Esophagus muscularis mucosa (tissue), 4 donors: ENCODE measurements around the gene HRNR.

Source experiments
- EP300 ChIP-seq: sonication (generic); formaldehyde crosslinking; IDR thresholded peaks from one replicate; pipeline ENCODE4 v1.6.1; 2017; ENCODE audit warnings: antibody characterized with exemption
- POLR2A ChIP-seq: fragments of 450-650 bp; IDR thresholded peaks from one replicate; pipeline ENCODE4 v1.6.1; 2017; ENCODE audit warnings: antibody characterized with exemption, moderate library complexity, mild to moderate bottlenecking, low read depth
- TF ChIP-seq, protein P1 (sequence below), 3 experiments: fragments of 200-600 bp in 2 of 3; fragments of 450-650 bp in 1 of 3; sonication (generic) in 2 of 3; IDR thresholded peaks; one replicate each; pipeline ENCODE4 v1.5.1; 2017 to 2019; ENCODE audit warnings: antibody characterized with exemption in 3 of 3, mild to moderate bottlenecking in 2 of 3, moderate library complexity in 1 of 3

DNA sequence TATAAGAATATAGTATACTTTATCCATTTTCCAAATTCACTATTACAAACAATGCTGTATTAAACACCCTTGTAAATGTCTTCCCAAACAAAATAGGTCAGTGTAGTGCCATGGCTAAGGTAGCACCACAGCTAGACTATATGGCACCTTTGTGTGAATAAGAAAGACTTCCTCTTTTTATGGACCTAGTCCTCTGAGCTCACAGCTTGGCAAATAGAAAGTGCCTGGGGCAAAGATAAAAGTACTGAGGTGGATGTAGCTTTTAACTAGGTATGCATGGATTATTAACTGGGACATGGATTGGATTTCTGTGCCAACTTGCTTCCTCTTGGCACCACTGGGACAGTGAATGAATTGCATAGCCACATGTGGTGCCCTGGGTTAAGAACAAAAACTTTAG, 25.0 kb downstream of the HRNR start:
- TF ChIP-seq, protein P1, sequence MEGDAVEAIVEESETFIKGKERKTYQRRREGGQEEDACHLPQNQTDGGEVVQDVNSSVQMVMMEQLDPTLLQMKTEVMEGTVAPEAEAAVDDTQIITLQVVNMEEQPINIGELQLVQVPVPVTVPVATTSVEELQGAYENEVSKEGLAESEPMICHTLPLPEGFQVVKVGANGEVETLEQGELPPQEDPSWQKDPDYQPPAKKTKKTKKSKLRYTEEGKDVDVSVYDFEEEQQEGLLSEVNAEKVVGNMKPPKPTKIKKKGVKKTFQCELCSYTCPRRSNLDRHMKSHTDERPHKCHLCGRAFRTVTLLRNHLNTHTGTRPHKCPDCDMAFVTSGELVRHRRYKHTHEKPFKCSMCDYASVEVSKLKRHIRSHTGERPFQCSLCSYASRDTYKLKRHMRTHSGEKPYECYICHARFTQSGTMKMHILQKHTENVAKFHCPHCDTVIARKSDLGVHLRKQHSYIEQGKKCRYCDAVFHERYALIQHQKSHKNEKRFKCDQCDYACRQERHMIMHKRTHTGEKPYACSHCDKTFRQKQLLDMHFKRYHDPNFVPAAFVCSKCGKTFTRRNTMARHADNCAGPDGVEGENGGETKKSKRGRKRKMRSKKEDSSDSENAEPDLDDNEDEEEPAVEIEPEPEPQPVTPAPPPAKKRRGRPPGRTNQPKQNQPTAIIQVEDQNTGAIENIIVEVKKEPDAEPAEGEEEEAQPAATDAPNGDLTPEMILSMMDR (IDR thresholded peaks at IDR 0.05) = no peak
- TF ChIP-seq POLR2A = no peak
- no peak for TF ChIP-seq EP300
